HL-60 (cell line): Measurements from ENCODE around the gene CBX3.

ENCODE experiments used
- DNase-seq, 2 experiments: peaks; one replicate each; pipeline ENCODE4 v3.0.0-alpha.2; 2010 to 2020; ENCODE audit warnings: low read depth in 1 of 2, low spot score in 1 of 2
- H3K27ac ChIP-seq: fragments of 250-450 bp; sonication (Bioruptor Pico); replicated peaks from 2 replicates; pipeline ENCODE4 v1.5.1; 2020; ENCODE audit warnings: mild to moderate bottlenecking, moderate library complexity
- H3K27me3 ChIP-seq: fragments of 250-450 bp; sonication (Bioruptor Pico); 2 replicates; pipeline ENCODE4 v1.5.1; 2021; ENCODE audit warnings: mild to moderate bottlenecking, moderate library complexity; ENCODE audit not compliant: insufficient read depth, poor library complexity, severe bottlenecking
- H3K4me3 ChIP-seq: replicated peaks from 2 replicates; pipeline ENCODE4 v1.5.1; 2011; ENCODE audit warnings: mild to moderate bottlenecking, control low read depth, low read length; ENCODE audit not compliant: insufficient read depth
- GABPA ChIP-seq: IDR thresholded peaks from 2 replicates; pipeline ENCODE4 v1.6.1; 2012; ENCODE audit warnings: low read depth
- POLR2AphosphoS5 ChIP-seq: IDR thresholded peaks from 2 replicates; pipeline ENCODE4 v1.6.1; 2012; ENCODE audit warnings: low read depth
- REST ChIP-seq: IDR thresholded peaks from 2 replicates; pipeline ENCODE4 v1.6.1; 2012; ENCODE audit warnings: low read depth; ENCODE audit not compliant: insufficient replicate concordance
- SPI1 ChIP-seq: IDR thresholded peaks from 2 replicates; pipeline ENCODE4 v1.6.1; 2012; ENCODE audit warnings: low read depth, mild to moderate bottlenecking, borderline replicate concordance
- TF ChIP-seq, protein P1 (sequence below): IDR thresholded peaks from one replicate; pipeline ENCODE4 v1.5.1; 2011; ENCODE audit warnings: low read length, control low read depth, inconsistent platforms; ENCODE audit not compliant: insufficient read depth

The CBX3 gene

DNA sequence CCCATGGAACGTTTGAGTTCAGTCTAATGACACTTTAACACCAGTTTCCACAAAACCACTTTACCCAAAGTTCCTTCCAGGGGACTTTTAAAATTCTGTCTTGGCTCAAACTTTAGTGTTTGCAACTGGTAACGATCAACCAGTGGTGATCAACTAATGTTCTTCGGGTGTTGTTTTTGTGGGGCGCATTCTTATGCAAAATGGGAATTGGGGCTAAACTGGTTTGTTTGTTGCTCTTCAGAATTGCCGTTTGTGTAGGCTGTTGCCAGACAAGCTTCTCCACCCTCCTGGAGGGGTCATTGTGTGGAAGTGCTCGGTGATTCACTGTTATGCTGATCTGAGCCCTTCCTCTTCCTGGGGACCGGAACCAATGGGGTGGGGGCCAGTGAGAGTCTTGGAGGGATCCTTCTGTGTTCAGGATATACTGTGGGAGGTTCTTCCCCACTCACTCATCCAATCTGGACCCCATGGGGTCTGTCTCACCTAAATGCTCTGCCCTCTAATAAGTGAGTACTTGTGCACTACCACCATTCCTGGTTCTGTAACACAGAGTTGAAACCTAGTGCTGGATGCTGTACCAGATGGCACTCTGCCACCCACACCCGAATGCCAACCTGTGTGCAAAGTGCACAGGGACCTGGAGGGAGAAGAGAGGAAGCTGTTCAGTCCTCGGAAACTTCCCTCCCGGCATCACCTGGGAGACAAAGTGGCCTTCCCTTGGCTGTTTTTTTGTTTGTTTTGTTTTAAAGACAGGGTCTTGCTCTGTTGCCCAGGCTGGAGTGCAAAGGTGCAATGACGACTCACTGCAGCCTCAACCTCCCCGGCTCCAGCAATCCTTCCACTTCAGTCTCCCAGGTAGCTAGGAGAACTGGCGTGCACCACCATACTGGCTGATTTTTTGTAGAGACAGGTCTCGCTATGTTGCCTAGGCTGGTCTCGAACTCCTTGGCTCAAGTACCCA is 47.4 kb upstream of the CBX3 start:
- no peak for TF ChIP-seq SPI1
- TF ChIP-seq, protein P1, sequence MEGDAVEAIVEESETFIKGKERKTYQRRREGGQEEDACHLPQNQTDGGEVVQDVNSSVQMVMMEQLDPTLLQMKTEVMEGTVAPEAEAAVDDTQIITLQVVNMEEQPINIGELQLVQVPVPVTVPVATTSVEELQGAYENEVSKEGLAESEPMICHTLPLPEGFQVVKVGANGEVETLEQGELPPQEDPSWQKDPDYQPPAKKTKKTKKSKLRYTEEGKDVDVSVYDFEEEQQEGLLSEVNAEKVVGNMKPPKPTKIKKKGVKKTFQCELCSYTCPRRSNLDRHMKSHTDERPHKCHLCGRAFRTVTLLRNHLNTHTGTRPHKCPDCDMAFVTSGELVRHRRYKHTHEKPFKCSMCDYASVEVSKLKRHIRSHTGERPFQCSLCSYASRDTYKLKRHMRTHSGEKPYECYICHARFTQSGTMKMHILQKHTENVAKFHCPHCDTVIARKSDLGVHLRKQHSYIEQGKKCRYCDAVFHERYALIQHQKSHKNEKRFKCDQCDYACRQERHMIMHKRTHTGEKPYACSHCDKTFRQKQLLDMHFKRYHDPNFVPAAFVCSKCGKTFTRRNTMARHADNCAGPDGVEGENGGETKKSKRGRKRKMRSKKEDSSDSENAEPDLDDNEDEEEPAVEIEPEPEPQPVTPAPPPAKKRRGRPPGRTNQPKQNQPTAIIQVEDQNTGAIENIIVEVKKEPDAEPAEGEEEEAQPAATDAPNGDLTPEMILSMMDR = no peak
- TF ChIP-seq REST = no peak
- Histone ChIP-seq H3K27ac (no peak overlapping the region), H3K27me3 (peaks cover 2% of the 10 kb centered on the region), H3K4me3 (no peak overlapping the region)
- no peak for DNase-seq

DNA sequence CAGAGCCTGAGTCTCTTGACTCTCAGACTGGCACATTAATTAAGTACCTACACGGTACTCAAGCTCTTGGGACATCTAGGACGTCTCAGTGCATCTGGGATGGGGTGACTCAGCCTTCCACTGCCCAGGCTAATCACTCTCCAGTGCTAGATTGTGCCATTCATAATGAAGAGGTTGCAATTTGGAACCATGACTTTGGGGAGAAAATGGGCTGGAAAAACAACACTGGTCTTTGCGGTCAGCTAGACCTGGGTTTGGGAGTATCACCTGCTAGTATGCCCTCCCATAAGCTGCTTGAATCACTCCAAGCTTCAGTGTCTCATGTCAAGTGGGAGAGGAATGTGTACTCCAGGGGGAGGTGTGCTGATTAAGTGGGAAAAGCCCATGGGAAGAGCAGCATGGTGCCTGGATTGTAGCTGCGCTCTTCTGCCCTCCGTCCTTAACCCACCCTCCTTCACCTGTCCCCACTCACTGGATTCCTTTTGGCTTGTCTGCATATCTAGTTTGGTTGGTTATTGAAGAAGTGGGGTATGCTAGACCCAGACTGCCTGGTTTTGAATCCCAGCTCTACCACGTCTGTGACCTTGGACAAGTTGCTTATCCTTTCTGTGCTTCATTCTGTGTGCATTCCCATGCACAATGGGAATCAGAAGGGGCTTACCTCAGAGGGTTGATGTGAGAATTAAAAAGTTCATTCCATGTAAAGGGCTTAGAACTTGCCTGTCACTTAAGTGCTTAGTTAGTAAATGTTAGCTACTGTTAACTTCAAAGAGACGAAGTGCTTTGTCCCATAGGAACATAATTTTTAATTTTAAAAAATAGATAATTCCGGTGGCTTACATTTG is 45.8 kb upstream of the CBX3 start:
- no peak overlapping the region for H3K4me3 ChIP-seq
- peaks cover 2% of the 10 kb centered on the region for H3K27me3 ChIP-seq
- no peak overlapping the region for H3K27ac ChIP-seq
- no peak for DNase-seq
- TF ChIP-seq, protein P1 = no peak
- TF ChIP-seq REST (no peak), SPI1 (no peak), POLR2AphosphoS5 (no peak), GABPA (no peak)

DNA sequence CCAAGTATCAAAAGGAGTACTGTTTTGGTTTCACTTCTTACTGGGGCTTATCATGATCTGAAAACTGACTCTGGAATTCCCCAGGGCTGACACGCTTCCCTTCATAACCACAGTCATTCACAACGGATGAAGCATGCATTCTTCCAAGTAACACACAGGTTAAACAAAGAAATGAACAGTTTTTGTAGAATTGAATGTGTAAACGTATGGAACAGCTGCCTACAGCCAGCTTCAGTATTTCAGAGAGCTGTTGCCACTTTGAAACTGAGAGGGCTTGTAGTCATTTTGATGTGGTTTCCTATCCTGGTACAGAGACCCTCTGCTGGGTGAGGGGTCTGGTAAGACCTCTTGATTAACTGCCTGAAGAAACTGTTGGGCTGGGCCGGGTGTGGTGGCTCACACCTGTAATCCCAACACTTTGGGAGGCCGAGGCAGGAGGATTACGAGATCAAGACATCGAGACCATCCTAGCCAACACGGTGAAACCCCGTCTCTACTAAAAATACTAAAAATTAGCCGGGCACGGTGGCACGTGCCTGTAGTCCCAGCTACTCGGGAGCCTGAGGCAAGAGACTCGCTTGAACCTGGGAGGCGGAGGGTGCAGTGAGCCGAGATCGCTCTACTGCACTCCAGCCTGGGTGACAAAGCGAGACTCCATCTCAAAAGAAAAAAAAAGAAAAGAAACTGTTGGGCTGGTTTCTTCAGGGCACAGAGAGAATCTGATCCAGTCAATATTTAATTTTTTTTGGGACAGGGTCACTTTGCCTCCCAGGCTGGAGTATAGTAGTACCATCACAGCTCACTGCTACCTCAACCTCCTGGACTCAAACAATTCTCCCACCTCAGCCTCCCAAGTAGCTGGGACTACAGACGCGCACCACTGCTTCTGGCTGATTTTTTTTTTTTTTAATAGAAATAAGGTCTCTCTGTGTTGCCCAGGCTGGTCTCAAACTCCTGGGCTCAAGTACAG is 44.8 kb upstream of the CBX3 start:
- DNase-seq = no peak
- Histone ChIP-seq H3K27me3 (peaks cover 2% of the 10 kb centered on the region), H3K4me3 (no peak overlapping the region), H3K27ac (no peak overlapping the region)
- TF ChIP-seq SPI1 (no peak), GABPA (no peak), REST (no peak), POLR2AphosphoS5 (no peak)
- TF ChIP-seq, protein P1 = no peak
